Astrocyte (in vitro differentiated cells and primary cell): ENCODE measurements around the gene CPA2.

ENCODE experiments used
- EZH2 ChIP-seq: IDR thresholded peaks from 2 replicates; pipeline ENCODE4 v1.6.1; 2012; ENCODE audit warnings: mild to moderate bottlenecking, low read length, inconsistent platforms; ENCODE audit not compliant: insufficient read depth
- TF ChIP-seq, protein P1 (sequence below): IDR thresholded peaks from 2 replicates; pipeline ENCODE4 v1.5.1; 2011; ENCODE audit warnings: low read depth, mild to moderate bottlenecking, inconsistent platforms, low read length, moderate library complexity; ENCODE audit not compliant: insufficient read depth

DNA sequence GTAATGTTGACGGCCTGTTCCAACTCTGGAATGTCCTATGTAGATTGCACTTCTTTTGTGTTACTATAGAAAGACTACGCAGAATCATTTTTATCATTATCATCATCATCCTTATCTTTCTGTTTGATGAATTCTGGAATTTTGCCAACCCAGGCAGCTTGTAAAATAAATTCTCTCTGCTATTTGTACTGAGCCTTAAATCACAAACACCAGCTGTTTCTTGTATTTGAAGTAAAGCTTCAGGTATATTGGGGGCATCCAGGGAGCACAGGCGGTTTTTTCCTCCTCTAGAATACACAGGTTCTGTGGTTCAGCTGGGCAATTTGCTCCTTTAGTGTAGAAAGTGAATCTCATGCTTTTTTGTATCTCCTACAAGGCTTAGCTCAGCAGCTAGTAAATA, 63.0 kb downstream of the CPA2 start:
- TF ChIP-seq, protein P1, sequence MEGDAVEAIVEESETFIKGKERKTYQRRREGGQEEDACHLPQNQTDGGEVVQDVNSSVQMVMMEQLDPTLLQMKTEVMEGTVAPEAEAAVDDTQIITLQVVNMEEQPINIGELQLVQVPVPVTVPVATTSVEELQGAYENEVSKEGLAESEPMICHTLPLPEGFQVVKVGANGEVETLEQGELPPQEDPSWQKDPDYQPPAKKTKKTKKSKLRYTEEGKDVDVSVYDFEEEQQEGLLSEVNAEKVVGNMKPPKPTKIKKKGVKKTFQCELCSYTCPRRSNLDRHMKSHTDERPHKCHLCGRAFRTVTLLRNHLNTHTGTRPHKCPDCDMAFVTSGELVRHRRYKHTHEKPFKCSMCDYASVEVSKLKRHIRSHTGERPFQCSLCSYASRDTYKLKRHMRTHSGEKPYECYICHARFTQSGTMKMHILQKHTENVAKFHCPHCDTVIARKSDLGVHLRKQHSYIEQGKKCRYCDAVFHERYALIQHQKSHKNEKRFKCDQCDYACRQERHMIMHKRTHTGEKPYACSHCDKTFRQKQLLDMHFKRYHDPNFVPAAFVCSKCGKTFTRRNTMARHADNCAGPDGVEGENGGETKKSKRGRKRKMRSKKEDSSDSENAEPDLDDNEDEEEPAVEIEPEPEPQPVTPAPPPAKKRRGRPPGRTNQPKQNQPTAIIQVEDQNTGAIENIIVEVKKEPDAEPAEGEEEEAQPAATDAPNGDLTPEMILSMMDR = no peak
- TF ChIP-seq EZH2 = no peak
